A549 (cell line): Measurements from ENCODE around the gene APOBEC3H. TPM values are rescaled to one million over a fixed set of nuclear protein-coding genes. Genes with fewer than 3 reads are reported as not detected.

ENCODE experiments used
- ATAC-seq, 2 experiments: fragments of 200-7000 bp in 1 of 2; fragments of >200 bp in 1 of 2; cut with Nextera tagmentation in 1 of 2; cut with Tn5 transposase in 1 of 2; 3 replicates each; pipeline versions ENCODE4 v1.8.0 to v1.9.1; 2018 to 2020; ENCODE audit warnings: mild to moderate bottlenecking in 1 of 2, moderate library complexity in 1 of 2
- CTCF ChIA-PET: fragments of 300-600 bp; sonication (Branson Sonifier 250); formaldehyde crosslinking; extraction: SDS; loops from one replicate; lab custom pipeline; 2021; ENCODE audit warnings: antibody characterized with exemption, inconsistent platforms; lab: Yijun Ruan, JAX
- POLR2A ChIA-PET: fragments of 350-600 bp; formaldehyde crosslinking; extraction: SDS; loops from one replicate; lab custom pipeline; 2021; ENCODE audit warnings: antibody characterized with exemption, inconsistent platforms; lab: Yijun Ruan, JAX
- DNase-seq, 2 experiments: peaks; one replicate each; pipeline versions ENCODE4 v3.0.0 to v3.0.0-alpha.2; 2011 to 2016; ENCODE audit warnings: low read depth in 1 of 2, low spot score in 1 of 2
- FAIRE-seq: peaks from 2 replicates; lab custom pipeline; 2011; peaks lifted over from hg19 to GRCh38; lab: Jason Lieb, UNC
- H3K27ac ChIP-seq, 2 experiments: fragments of >200 bp; sonication (Bioruptor Twin); formaldehyde crosslinking; 3 replicates each; pipeline ENCODE4 v1.5.1; 2016 to 2017
- H3K4me1 ChIP-seq: fragments of >200 bp; sonication (Bioruptor Twin); formaldehyde crosslinking; 3 replicates; pipeline ENCODE4 v1.6.1; 2016
- H3K4me2 ChIP-seq: fragments of >200 bp; sonication (Bioruptor Twin); formaldehyde crosslinking; 3 replicates; pipeline ENCODE4 v1.6.1; 2016
- H3K4me3 ChIP-seq: fragments of >200 bp; sonication (Bioruptor Twin); formaldehyde crosslinking; 3 replicates; pipeline ENCODE4 v1.5.1; 2016
- H3K9me3 ChIP-seq: fragments of >200 bp; sonication (Bioruptor Twin); formaldehyde crosslinking; 3 replicates; pipeline ENCODE4 v1.6.1; 2016
- CBX8 ChIP-seq: fragments of 200-600 bp; sonication (generic); IDR thresholded peaks from 2 replicates; pipeline ENCODE4 v1.6.1; 2016
- EHF ChIP-seq: fragments of 250-450 bp; sonication (Bioruptor Pico); IDR thresholded peaks from 2 replicates; pipeline ENCODE4 v1.5.0; 2020; ENCODE audit warnings: mild to moderate bottlenecking
- ELK1 ChIP-seq: fragments of 150-350 bp; IDR thresholded peaks from 2 replicates; pipeline ENCODE4 v1.6.1; 2014; ENCODE audit warnings: low read depth, mild to moderate bottlenecking, low read length
- EP300 ChIP-seq, 2 experiments: fragments of >200 bp; sonication (Bioruptor Twin); formaldehyde crosslinking; IDR thresholded peaks; 2 replicates in 1 of 2; 3 replicates in 1 of 2; pipeline ENCODE4 v1.6.1; 2016 to 2017
- ESRRA ChIP-seq: fragments of 150-350 bp; IDR thresholded peaks from 2 replicates; pipeline ENCODE4 v1.6.1; 2014; ENCODE audit warnings: mild to moderate bottlenecking, low read length, borderline replicate concordance
- FOXS1 ChIP-seq: fragments of 250-450 bp; sonication (Bioruptor Pico); IDR thresholded peaks from 2 replicates; pipeline ENCODE4 v1.5.0; 2020; ENCODE audit warnings: mild to moderate bottlenecking, moderate library complexity
- GATA3 ChIP-seq: IDR thresholded peaks from 2 replicates; pipeline ENCODE4 v1.6.1; 2012; ENCODE audit warnings: borderline replicate concordance
- HOXA7 ChIP-seq: fragments of 250-450 bp; sonication (Bioruptor Pico); IDR thresholded peaks from 2 replicates; pipeline ENCODE4 v1.5.0; 2020; ENCODE audit warnings: mild to moderate bottlenecking, moderate library complexity
- HOXB5 ChIP-seq: fragments of 250-450 bp; sonication (Bioruptor Pico); IDR thresholded peaks from 2 replicates; pipeline ENCODE4 v1.5.0; 2020; ENCODE audit warnings: mild to moderate bottlenecking, moderate library complexity
- JUN ChIP-seq, 2 experiments: fragments of >200 bp; sonication (Bioruptor Twin); formaldehyde crosslinking; IDR thresholded peaks; 2 replicates in 1 of 2; 3 replicates in 1 of 2; pipeline ENCODE4 v1.6.1; 2016 to 2017
- KDM5A ChIP-seq: fragments of 200-600 bp; sonication (generic); IDR thresholded peaks from 2 replicates; pipeline ENCODE4 v1.6.1; 2016; ENCODE audit warnings: antibody characterized with exemption, mild to moderate bottlenecking
- PBX3 ChIP-seq: IDR thresholded peaks from 2 replicates; pipeline ENCODE4 v1.6.1; 2012
- PHF8 ChIP-seq: fragments of 200-600 bp; sonication (generic); IDR thresholded peaks from 2 replicates; pipeline ENCODE4 v1.6.1; 2016; ENCODE audit warnings: low read depth, mild to moderate bottlenecking, antibody characterized with exemption, moderate library complexity, borderline replicate concordance
- POLR2A ChIP-seq: IDR thresholded peaks from 2 replicates; pipeline ENCODE4 v1.6.1; 2012; ENCODE audit warnings: mild to moderate bottlenecking, low read length
- POLR2AphosphoS2 ChIP-seq: conservative IDR thresholded peaks from 2 replicates; pipeline ENCODE4 v1.6.1; 2012; ENCODE audit warnings: low read length, improper control_type of control experiment, inconsistent platforms
- RAD21 ChIP-seq, 2 experiments: fragments of >200 bp in 1 of 2; sonication (Bioruptor Twin) in 1 of 2; formaldehyde crosslinking in 1 of 2; IDR thresholded peaks in 1 of 2; conservative IDR thresholded peaks in 1 of 2; 2 replicates in 1 of 2; 3 replicates in 1 of 2; pipeline ENCODE4 v1.6.1; 2012 to 2018; ENCODE audit warnings: inconsistent platforms in 1 of 2
- RARB ChIP-seq: fragments of 250-450 bp; sonication (Bioruptor Pico); IDR thresholded peaks from 2 replicates; pipeline ENCODE4 v1.8.0; 2021; ENCODE audit warnings: mild to moderate bottlenecking, moderate library complexity
- REST ChIP-seq: fragments of 200-600 bp; sonication (generic); IDR thresholded peaks from 2 replicates; pipeline ENCODE4 v1.6.1; 2016; ENCODE audit warnings: antibody characterized with exemption, mild to moderate bottlenecking, moderate library complexity
- RFX5 ChIP-seq: fragments of 450-650 bp; IDR thresholded peaks from 2 replicates; pipeline ENCODE4 v1.7.1; 2014; ENCODE audit warnings: antibody characterized with exemption, mild to moderate bottlenecking, moderate library complexity
- TFCP2L1 ChIP-seq: fragments of 250-450 bp; sonication (Bioruptor Pico); IDR thresholded peaks from 2 replicates; pipeline ENCODE4 v1.5.0; 2021; ENCODE audit warnings: mild to moderate bottlenecking
- USF2 ChIP-seq: fragments of 450-650 bp; IDR thresholded peaks from 2 replicates; pipeline ENCODE4 v1.6.1; 2014; ENCODE audit warnings: antibody characterized with exemption
- ZFP36 ChIP-seq: fragments of 450-650 bp; IDR thresholded peaks from 2 replicates; pipeline ENCODE4 v1.6.1; 2014; ENCODE audit warnings: borderline replicate concordance; ENCODE audit not compliant: partially characterized antibody
- WGBS: methylation state at CpG from one replicate; pipeline ENCODE4 v1.1.6; 2017; ENCODE audit errors: missing lambda C conversion rate; 5-methylcytosine and 5-hydroxymethylcytosine counted together
- polyA plus RNA-seq, 4 experiments: library from polyadenylated mRNA; depleted of rRNA in 3 of 4; stranded (reverse); fragments of >200 nt; fragmentation: RNase III in 1 of 4; extraction: RNeasy Plus Mini Kit Qiagen cat#74134 plus additional on column Dnase treatment in 1 of 4; gene quantifications; 2 replicates in 3 of 4; 3 replicates in 1 of 4; pipeline ENCODE4 v1.2.3, GENCODE V29; 2011 to 2017

The APOBEC3H gene
- polyA plus RNA-seq, 2 of the 4 experiments (the other 2 are of a cell fraction): 0.39 to 0.43 TPM

GRCh38 chr22:39128508-39128907, 31.5 kb downstream of the APOBEC3H start:
- no peak overlapping the region for H3K4me2 ChIP-seq
- FAIRE-seq (no peak), DNase-seq (no peak), ATAC-seq (no peak)
- 0 out of 3 replicates have a peak, but pooled peaks cover 9% of the 10 kb centered on the region for H3K4me1 ChIP-seq
- ChIA-PET CTCF (interaction anchor here (1.5 kb wide), 2 partner anchors 258 to 360 kb away, joined by 4 read pairs; no protein-coding TSS in a partner anchor), POLR2A (interaction anchor here (0.7 kb wide), 1 partner anchor 125 kb away, joined by 8 read pairs; no protein-coding TSS in a partner anchor)
- H3K4me3 ChIP-seq: no peak overlapping the region
- WGBS: 88% methylated on average over 6 of the region's 6 CpGs
- TF ChIP-seq EP300 (IDR thresholded peaks at IDR 0.05): no peak
- TF ChIP-seq RAD21 (conservative IDR thresholded peaks at IDR 0.05 in 1 of 2, IDR thresholded peaks at IDR 0.05 in 1 of 2): no peak
- TF ChIP-seq RARB (CRISPR knock-in tag): no peak
- no peak for TF ChIP-seq RFX5
- no peak for TF ChIP-seq EHF (CRISPR knock-in tag)
- no peak for TF ChIP-seq USF2
- TF ChIP-seq KDM5A: no peak
- TF ChIP-seq REST: no peak
- TF ChIP-seq HOXA7: no peak
- TF ChIP-seq JUN (IDR thresholded peaks at IDR 0.05): no peak
- TF ChIP-seq FOXS1 (CRISPR knock-in tag): no peak
- no peak for TF ChIP-seq PHF8
- no peak for TF ChIP-seq TFCP2L1 (CRISPR knock-in tag)
- TF ChIP-seq POLR2AphosphoS2: no peak
- TF ChIP-seq GATA3: no peak
- TF ChIP-seq PBX3: no peak
- TF ChIP-seq POLR2A: no peak
- TF ChIP-seq HOXB5 (CRISPR knock-in tag): no peak
- TF ChIP-seq ZFP36: no peak
- TF ChIP-seq ELK1: no peak
- no peak overlapping the region for H3K27ac ChIP-seq
- H3K9me3 ChIP-seq: no peaks in the 10 kb centered on the region

GRCh38 chr22:39129081-39129480, 32.0 kb downstream of the APOBEC3H start:
- CTCF ChIA-PET: interaction anchor here (1.5 kb wide), 2 partner anchors 258 to 360 kb away, joined by 4 read pairs; no protein-coding TSS in a partner anchor
- no peak overlapping the region for H3K4me3 ChIP-seq
- no peak overlapping the region for H3K4me2 ChIP-seq
- ATAC-seq (no peak), DNase-seq (no peak), FAIRE-seq (no peak)
- 0 out of 3 replicates have a peak, but pooled peaks cover 9% of the 10 kb centered on the region for H3K4me1 ChIP-seq
- H3K27ac ChIP-seq: no peak overlapping the region
- H3K9me3 ChIP-seq: no peaks in the 10 kb centered on the region
- 89% methylated on average over 3 of the region's 4 CpGs for WGBS
- TF ChIP-seq POLR2A: no peak
- TF ChIP-seq CBX8: no peak
- TF ChIP-seq HOXB5 (CRISPR knock-in tag): no peak
- no peak for TF ChIP-seq ESRRA
- TF ChIP-seq JUN (IDR thresholded peaks at IDR 0.05): no peak
- no peak for TF ChIP-seq ELK1
- TF ChIP-seq TFCP2L1 (CRISPR knock-in tag): no peak
- POLR2A ChIA-PET: no interaction called here
